ENCODE results near the gene NXPE4. TPM values are rescaled to one million over a fixed set of nuclear protein-coding genes. Genes with fewer than 3 reads are reported as not detected.

NXPE4 gene
- total RNA-seq, 3 donors from 2014 or later, result not detected

GRCh38 chr11:114559425-114560310, 35.9 kb downstream of the NXPE4 start, which contains the start of gene NXPE1:
NXPE1 (minus strand) TSS chr11:114559881; CDS start chr11:114551201, 8,680 bp downstream.
- H3K27me3 Mint-ChIP-seq (ENCODE audit: low read depth), result no peaks in the 10 kb centered on the region
- no peaks in the 10 kb centered on the region for H3K36me3 Mint-ChIP-seq (ENCODE audit: insufficient read depth)
- H3K9me3 Mint-ChIP-seq, result no peaks in the 10 kb centered on the region
- DNase-seq, result no peak
- no peaks in the 10 kb centered on the region for H3K4me1 Mint-ChIP-seq (ENCODE audit: low read depth)
- H3K4me3 Mint-ChIP-seq, result no peak within 1 kb of the TSS
- ATAC-seq, result no peak

- no peak for DNase-seq
- Mint-ChIP-seq H3K27me3 (ENCODE audit: low read depth) (no peaks in the 10 kb centered on the region), H3K36me3 (ENCODE audit: insufficient read depth) (no peaks in the 10 kb centered on the region), H3K4me3 (no peak overlapping the region), H3K4me1 (ENCODE audit: low read depth) (no peaks in the 10 kb centered on the region), H3K9me3 (no peaks in the 10 kb centered on the region)
- no peak for ATAC-seq
Measured at GRCh38 chr11:114556135-114556534, 39.5 kb downstream of the NXPE4 start.

DNA sequence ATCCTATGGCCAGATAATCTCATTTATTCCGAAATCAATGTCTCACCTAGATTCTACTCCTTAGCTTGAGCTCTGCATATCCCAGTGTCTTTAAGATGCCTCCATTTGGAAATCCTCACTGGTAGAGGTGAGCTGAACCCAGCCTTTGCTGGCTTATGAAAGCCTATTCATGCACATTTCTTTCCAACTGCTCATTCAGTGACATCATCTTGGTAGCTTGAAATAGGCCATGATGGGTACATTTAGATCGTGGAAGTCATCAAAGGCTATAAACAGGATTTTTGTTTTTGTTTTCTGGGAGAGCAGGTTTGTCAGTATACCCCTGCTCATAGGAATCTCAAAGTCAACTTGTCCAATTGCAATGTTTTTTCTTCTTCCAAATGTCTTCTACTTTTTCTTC, 41.9 kb downstream of the NXPE4 start:
- Mint-ChIP-seq H3K36me3 (ENCODE audit: insufficient read depth) (no peaks in the 10 kb centered on the region), H3K9me3 (no peaks in the 10 kb centered on the region), H3K4me1 (ENCODE audit: low read depth) (no peaks in the 10 kb centered on the region), H3K4me3 (no peak overlapping the region), H3K27me3 (ENCODE audit: low read depth) (no peaks in the 10 kb centered on the region)
- ATAC-seq (no peak), DNase-seq (no peak)

DNA sequence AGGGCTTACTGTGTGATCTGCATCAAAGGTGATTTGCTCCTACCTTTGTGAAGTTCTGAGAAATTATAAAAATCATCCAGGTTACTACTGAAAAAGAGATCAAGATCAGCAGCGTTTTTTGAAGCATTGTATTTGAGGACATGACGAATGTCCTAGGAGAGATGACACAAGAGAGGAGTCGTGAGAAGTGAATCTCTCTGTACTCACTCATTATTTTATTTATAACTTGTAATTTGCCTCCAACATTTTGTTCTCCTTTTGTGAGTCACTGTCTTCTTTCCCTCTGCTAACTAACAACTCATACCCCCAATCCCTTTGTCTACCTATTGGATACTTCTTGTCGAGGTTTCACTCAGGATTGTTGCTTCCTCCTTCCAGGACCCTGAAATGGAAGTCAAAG, 44.5 kb downstream of the NXPE4 start:
- ATAC-seq, result no peak
- no peak overlapping the region for H3K4me3 Mint-ChIP-seq
- H3K36me3 Mint-ChIP-seq (ENCODE audit: insufficient read depth), result no peaks in the 10 kb centered on the region
- DNase-seq, result no peak
- no peaks in the 10 kb centered on the region for H3K4me1 Mint-ChIP-seq (ENCODE audit: low read depth)
- peaks cover 3% of the 10 kb centered on the region for H3K27me3 Mint-ChIP-seq (ENCODE audit: low read depth)
- no peaks in the 10 kb centered on the region for H3K9me3 Mint-ChIP-seq

DNA sequence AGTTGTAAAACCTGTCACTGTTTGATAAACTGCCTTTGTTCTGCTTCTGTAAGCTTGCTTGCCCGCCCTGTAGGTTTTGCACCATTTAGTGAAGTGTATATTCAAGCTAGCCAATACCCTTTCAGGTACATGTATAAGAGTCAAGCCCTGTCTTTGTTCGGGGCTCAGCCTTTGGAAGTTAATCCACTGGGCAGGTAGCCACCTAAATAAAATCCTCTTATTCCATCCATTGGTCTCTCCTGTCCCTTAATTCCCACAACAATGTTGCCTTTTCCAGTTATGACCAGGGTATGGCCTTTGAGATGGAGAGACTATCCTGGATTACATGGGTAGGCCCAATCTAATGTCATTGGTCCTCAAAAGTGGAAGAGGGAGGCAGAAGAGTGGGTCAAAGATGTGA, 69.9 kb downstream of the NXPE4 start:
- Mint-ChIP-seq H3K4me3 (no peak overlapping the region), H3K4me1 (ENCODE audit: low read depth) (no peaks in the 10 kb centered on the region), H3K27me3 (ENCODE audit: low read depth) (peaks cover 3% of the 10 kb centered on the region), H3K9me3 (peaks cover 13% of the 10 kb centered on the region), H3K36me3 (ENCODE audit: insufficient read depth) (no peaks in the 10 kb centered on the region)
- ATAC-seq, result no peak
- no peak for DNase-seq

- ATAC-seq (no peak), DNase-seq (no peak)
- Mint-ChIP-seq H3K9me3 (peaks cover 13% of the 10 kb centered on the region), H3K27me3 (ENCODE audit: low read depth) (peaks cover 7% of the 10 kb centered on the region), H3K4me3 (no peak overlapping the region), H3K36me3 (ENCODE audit: insufficient read depth) (no peaks in the 10 kb centered on the region), H3K4me1 (ENCODE audit: low read depth) (no peaks in the 10 kb centered on the region)
Measured at GRCh38 chr11:114524122-114524521, 71.5 kb downstream of the NXPE4 start.

GRCh38 chr11:114522818-114523217, 72.8 kb downstream of the NXPE4 start:
- Mint-ChIP-seq H3K9me3 (peaks cover 13% of the 10 kb centered on the region), H3K4me3 (no peak overlapping the region), H3K4me1 (ENCODE audit: low read depth) (no peaks in the 10 kb centered on the region), H3K27me3 (ENCODE audit: low read depth) (peaks cover 7% of the 10 kb centered on the region), H3K36me3 (ENCODE audit: insufficient read depth) (no peaks in the 10 kb centered on the region)
- no peak for ATAC-seq
- no peak for DNase-seq

Other genes starting within 250 kb of the NXPE4 start
- gene C11orf71, start 195.3 kb downstream of the NXPE4 start, total RNA-seq, result 1 to 10 TPM; 6.5 to 8.9 (median 8.2) TPM
- gene RBM7, start 195.1 kb downstream of the NXPE4 start, total RNA-seq, result 10 to 100 TPM; 27.5 to 33.0 (median 29.6) TPM
- 10 to 100 TPM; 62.5 to 68.4 (median 66.5) TPM for gene REXO2, start 156.3 kb downstream of the NXPE4 start, total RNA-seq
- gene NXPE1, start 35.9 kb downstream of the NXPE4 start, total RNA-seq, result not detected
- gene NXPE2, start 82.7 kb upstream of the NXPE4 start, total RNA-seq, result not detected

All from activated T-cell treated with anti-CD3 and anti-CD28 coated beads, Interleukin-2, amount 50 U/mL, for 4 hours (primary cell).